Pancreas (tissue), 10 donors: ENCODE data around the gene GABARAP. TPM values are rescaled to one million over a fixed set of nuclear protein-coding genes. Genes with fewer than 3 reads are reported as not detected.

Source experiments
- ATAC-seq, 4 donors: fragments of 200-7000 bp; cut with Tn5 transposase; one replicate each; pipeline versions ENCODE4 v1.8.0 to v1.9.1; 2020; ENCODE audit warnings: mild to moderate bottlenecking in 4 of 4, moderate library complexity in 4 of 4
- DNase-seq, 6 donors: peaks; one replicate each; pipeline ENCODE4 v3.0.0-alpha.2; 2020
- FAIRE-seq: peaks from 2 replicates; lab custom pipeline; 2012; peaks lifted over from hg19 to GRCh38; lab: Jason Lieb, UNC
- H3K27ac ChIP-seq, 4 donors: fragments of 200-600 bp; sonication (generic); 1 replicate in 3 of 4; 2 replicates in 1 of 4; pipeline versions ENCODE4 v1.5.0 to v1.8.0; 2020
- H3K27me3 ChIP-seq, 4 donors: fragments of 200-600 bp; one replicate each; pipeline ENCODE4 v1.8.0; 2021
- H3K36me3 ChIP-seq, 3 donors: fragments of 200-600 bp; sonication (generic) in 1 of 3; one replicate each; pipeline versions ENCODE4 v1.5.0 to v1.8.0; 2020 to 2021
- H3K4me1 ChIP-seq, 3 donors: fragments of 200-600 bp; one replicate each; pipeline ENCODE4 v1.8.0; 2021
- H3K4me3 ChIP-seq, 4 donors: fragments of 200-600 bp; sonication (generic) in 2 of 4; one replicate each; pipeline versions ENCODE4 v1.5.0 to v1.8.0; 2020 to 2021
- H3K9me3 ChIP-seq, 4 donors: fragments of 200-600 bp; one replicate each; pipeline ENCODE4 v1.8.0; 2021
- WGBS, 2 donors: extraction: QIAGEN DNeasy Blood & Tissue Kit; methylation state at CpG; one replicate each; pipeline ENCODE4 v1.1.7; 2013; 5-methylcytosine and 5-hydroxymethylcytosine counted together
- intact Hi-C, 3 donors: fragments of 100-400 bp; cut with DNase I; formaldehyde crosslinking; loops; one replicate each; pipeline versions ENCODE4 v1.11.1 to v1.14.2; 2022
- polyA plus RNA-seq, 2 donors: library from polyadenylated mRNA; stranded (reverse); fragments of 200-250 nt; gene quantifications; one replicate each; pipeline ENCODE4 v1.2.3, GENCODE V29; 2013
- total RNA-seq, 6 donors: library from RNA; stranded (reverse); fragmentation: NEBNext Ultra II Directional in 4 of 6; extraction: Animal tissue kit (Norgen Biotek cat#: 25700) in 4 of 6; gene quantifications; one replicate each; pipeline versions ENCODE4 v1.2.1 to v1.2.4, GENCODE V29; 2021 to 2023
- TF ChIP-seq, protein P1 (sequence below), 4 donors: fragments of 200-600 bp; sonication (generic) in 3 of 4; IDR thresholded peaks; one replicate each; pipeline versions ENCODE4 v1.5.0 to v1.8.0; 2021; ENCODE audit warnings: antibody characterized with exemption in 4 of 4
- donor health status: healthy with polysubstance abuse.
- donor health status: DM: no; HTN: no; CAD: no; lungs with moderate emphysema.
- donor health status: DM: no; HTN: no; CAD: no.
- donor health status: control.
- donor health status: control.
- donor health status: Bipolar disorder and iron deficiency.
- donor health status: DM: yes; HTN: yes; CAD: no.
- donor health status: DM: no; HTN: no; CAD: no.
- donor health status: DM: no; HTN: no; CAD: no.
- donor health status: DM: yes; HTN: yes; CAD: no.

The GABARAP gene
- total and polyA plus RNA-seq, 8 donors = 231 to 639 (median 312) TPM

DNA sequence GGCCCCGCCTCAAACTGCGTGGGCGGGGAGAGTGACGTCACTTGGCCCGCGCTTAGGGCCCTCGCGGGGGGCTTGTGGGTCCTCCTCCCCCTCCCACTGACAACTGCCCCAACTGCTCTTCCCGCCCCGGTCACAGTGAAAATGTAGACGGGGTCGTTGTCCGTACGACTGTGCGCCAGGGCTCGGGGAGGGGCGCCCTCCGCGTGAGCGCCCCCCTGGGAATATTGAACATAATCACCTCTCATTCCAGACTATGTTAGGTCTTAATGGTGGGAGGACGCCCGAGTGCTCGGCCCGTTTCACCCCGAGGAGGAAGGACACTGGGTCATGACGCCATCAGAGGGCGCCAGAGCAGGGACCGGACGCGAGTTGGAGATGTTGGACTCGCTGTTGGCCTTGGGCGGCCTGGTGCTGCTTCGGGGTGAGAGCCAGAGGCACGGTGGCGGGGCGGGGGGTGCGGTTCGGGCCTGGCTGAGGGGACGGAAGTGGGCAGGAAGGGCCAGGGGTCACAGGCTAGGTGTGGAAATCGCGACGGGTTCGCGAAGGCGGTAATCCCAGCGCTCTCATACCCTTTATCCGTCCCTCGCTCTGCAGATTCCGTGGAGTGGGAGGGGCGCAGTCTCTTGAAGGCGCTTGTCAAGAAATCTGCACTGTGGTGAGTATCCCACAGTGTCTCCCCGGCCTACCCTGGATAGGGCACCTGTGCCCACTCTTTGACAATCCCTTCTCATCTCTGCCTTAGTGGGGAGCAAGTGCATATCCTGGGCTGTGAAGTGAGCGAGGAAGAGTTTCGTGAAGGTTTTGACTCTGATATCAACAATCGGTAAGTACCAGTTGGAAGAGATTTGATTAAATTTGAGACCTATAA is 10.2 kb upstream of the GABARAP start, which contains the start of gene ELP5:
Gene ELP5, plus strand, starts transcription at position 40 of the 868 bp plus-strand sequence. Its CDS starts 336 bp downstream, at position 376.
- FAIRE-seq (no peak), DNase-seq (peak; percentile 93 to 98 (median 94)), ATAC-seq (peak; percentile 75 to 84 (median 80))
- Histone ChIP-seq H3K27ac (peak within 1 kb of the TSS; percentile 99 to 100 (median 100)), H3K36me3 (peaks cover 0 to 20% (median 6%) of the 10 kb centered on the region in 3 donors), H3K4me1 (peaks cover 8 to 27% (median 11%) of the 10 kb centered on the region in 3 donors), H3K9me3 (no peaks in the 10 kb centered on the region), H3K27me3 (no peaks in the 10 kb centered on the region), H3K4me3 (peak within 1 kb of the TSS; percentile 86 to 97 (median 90))
- intact Hi-C loops = no loop called here
- WGBS, 2 donors = 1% methylated on average over 48 to 55 of the region's 55 CpGs
- TF ChIP-seq, protein P1, sequence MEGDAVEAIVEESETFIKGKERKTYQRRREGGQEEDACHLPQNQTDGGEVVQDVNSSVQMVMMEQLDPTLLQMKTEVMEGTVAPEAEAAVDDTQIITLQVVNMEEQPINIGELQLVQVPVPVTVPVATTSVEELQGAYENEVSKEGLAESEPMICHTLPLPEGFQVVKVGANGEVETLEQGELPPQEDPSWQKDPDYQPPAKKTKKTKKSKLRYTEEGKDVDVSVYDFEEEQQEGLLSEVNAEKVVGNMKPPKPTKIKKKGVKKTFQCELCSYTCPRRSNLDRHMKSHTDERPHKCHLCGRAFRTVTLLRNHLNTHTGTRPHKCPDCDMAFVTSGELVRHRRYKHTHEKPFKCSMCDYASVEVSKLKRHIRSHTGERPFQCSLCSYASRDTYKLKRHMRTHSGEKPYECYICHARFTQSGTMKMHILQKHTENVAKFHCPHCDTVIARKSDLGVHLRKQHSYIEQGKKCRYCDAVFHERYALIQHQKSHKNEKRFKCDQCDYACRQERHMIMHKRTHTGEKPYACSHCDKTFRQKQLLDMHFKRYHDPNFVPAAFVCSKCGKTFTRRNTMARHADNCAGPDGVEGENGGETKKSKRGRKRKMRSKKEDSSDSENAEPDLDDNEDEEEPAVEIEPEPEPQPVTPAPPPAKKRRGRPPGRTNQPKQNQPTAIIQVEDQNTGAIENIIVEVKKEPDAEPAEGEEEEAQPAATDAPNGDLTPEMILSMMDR (IDR thresholded peaks at IDR 0.05) = no peak

DNA sequence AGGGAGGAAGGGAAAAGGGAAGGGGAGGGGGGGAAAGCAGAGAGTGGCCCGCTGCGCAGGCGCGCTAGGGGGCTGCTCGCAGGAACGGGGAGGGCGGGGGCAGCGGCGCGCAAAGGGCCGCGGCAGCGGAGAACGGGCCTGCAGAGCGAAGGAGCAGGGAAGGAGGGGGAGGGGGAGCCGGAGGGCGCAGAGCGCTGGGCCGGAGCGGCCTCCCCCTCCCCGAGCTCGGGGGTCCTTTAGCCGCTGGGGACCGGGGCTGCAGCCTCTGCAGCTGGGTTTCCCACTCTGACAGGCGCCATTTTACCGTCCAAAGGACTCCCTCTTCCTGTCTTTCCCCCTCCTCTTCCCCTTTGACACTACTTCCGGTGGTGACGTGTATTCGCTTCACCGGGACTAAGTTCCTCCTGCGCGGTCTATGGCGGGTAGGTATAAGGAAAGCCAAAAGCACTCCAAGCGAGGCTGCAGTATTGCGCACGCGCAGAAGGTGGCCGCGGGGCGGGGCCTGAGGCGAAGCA is 9.5 kb upstream of the GABARAP start, which contains the start of gene CTDNEP1:
Gene CTDNEP1, minus strand, starts transcription at position 74 of the 515 bp plus-strand sequence. CDS start 438 bp downstream, outside the sequence.
- Histone ChIP-seq H3K27me3 (no peaks in the 10 kb centered on the region), H3K36me3 (peaks cover 0 to 15% (median 6%) of the 10 kb centered on the region in 3 donors), H3K4me3 (peak within 1 kb of the TSS; percentile 86 to 97 (median 90)), H3K27ac (peak within 1 kb of the TSS; percentile 99 to 100 (median 100)), H3K9me3 (no peaks in the 10 kb centered on the region), H3K4me1 (peaks cover 8 to 27% (median 11%) of the 10 kb centered on the region in 3 donors)
- peak; percentile 97 for FAIRE-seq
- ATAC-seq = peak; percentile 87 to 93 (median 90)
- TF ChIP-seq, protein P1 (IDR thresholded peaks at IDR 0.05) = no peak
- DNase-seq = peak; percentile 98 to 100 (median 98)
- WGBS, 2 donors = 0 to 1% methylated on average over 25 to 41 of the region's 41 CpGs
- intact Hi-C loops = no loop called here

DNA sequence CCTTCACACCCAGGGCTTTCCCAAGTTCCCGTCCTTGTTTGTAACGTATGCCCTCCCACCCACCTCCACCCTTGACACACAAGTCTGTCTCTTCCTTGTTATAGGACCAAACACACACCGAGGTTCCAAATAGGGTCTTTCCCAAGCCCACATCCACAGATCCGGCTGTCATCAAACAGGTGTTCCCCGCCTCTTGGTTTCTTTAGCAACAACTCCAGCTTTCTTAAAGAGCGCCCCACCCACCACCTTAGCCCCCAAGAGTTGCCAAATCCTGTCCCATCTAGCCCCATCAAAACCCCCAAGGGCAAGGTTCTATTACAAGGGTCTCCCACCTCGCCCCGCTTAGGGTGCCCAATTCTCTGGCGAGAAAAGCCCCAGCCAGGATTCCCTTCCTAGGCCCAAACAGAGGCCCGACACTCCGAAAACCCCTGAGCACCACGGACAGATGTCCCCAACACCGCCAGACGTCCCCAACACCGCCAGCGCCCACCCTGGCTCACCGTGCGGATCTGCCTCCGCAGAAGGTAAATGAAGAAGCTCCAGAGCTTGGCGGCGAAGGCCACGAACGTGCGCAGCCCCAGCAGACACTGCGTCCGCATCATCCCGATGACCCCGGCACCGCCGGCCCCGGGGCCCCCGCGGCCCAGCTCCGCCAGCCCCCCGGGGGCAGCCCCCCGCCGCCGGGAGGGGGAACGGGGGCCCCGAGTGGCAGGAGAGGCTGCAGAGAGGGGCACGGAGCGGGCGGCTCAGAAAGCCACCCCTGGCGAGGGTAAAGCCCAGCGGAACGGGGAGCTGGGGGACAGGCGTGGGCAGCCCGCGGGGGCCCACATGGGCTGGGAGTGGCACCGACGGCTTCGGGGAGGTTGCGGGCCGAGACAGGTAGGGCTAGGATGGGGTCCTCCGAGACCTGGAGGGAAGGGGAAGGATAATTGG is 8.7 kb upstream of the GABARAP start:
- peak in 4 of 6 donors; percentile 50 to 88 (median 69) for DNase-seq
- H3K4me1 ChIP-seq = peaks cover 8 to 27% (median 11%) of the 10 kb centered on the region in 3 donors
- H3K9me3 ChIP-seq = no peaks in the 10 kb centered on the region
- 1 to 2% methylated on average over 45 to 55 of the region's 55 CpGs for WGBS, 2 donors
- no peaks in the 10 kb centered on the region for H3K27me3 ChIP-seq
- no peak for FAIRE-seq
- peak overlapping the region; percentile 99 to 100 (median 100) for H3K27ac ChIP-seq
- peak overlapping the region; percentile 86 to 97 (median 90) for H3K4me3 ChIP-seq
- H3K36me3 ChIP-seq = peaks cover 0 to 15% (median 1%) of the 10 kb centered on the region in 3 donors
- ATAC-seq = peak in 1 of 4 donors; percentile 1
- TF ChIP-seq, protein P1 (IDR thresholded peaks at IDR 0.05) = no peak
- intact Hi-C loops = no loop called here

DNA sequence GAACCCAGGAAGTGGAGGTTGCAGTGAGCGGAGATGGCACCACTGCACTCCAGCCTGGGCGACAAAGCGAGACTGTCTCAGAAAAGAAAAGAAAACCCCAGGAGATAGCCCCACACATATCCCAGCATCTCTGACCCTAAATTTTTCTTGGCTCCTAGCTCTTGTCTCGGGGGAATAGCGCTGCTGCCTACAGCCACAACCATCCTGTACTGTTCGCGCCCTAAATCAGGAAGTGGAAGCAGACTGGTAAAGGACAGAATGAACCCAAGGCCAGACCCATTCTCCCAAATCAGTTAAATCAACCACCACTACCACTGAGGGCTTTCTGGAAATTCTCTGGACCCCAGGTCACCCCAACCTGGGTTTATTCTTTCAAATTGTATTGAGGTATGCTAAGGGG is 7.6 kb upstream of the GABARAP start:
- no peak for ATAC-seq
- intact Hi-C loops = no loop called here
- Histone ChIP-seq H3K9me3 (no peaks in the 10 kb centered on the region), H3K27me3 (no peaks in the 10 kb centered on the region), H3K4me3 (peak overlapping the region in 3 of 4 donors; percentile 86 to 97 (median 95)), H3K27ac (peak overlapping the region in 1 of 4 donors; percentile 12), H3K36me3 (peaks cover 0 to 7% (median 0%) of the 10 kb centered on the region in 3 donors), H3K4me1 (peaks cover 8 to 27% (median 11%) of the 10 kb centered on the region in 3 donors)
- no peak for DNase-seq
- WGBS, 2 donors = 83 to 86% methylated on average over 7 of the region's 7 CpGs
- TF ChIP-seq, protein P1 (IDR thresholded peaks at IDR 0.05) = no peak
- FAIRE-seq = no peak
